Measurements from ENCODE around the gene BCL2L14. TPM values are rescaled to one million over a fixed set of nuclear protein-coding genes. Genes with fewer than 3 reads are reported as not detected.

Gene BCL2L14
- total RNA-seq, 1 experiment from 2014 or later, result not detected

- Histone ChIP-seq H3K9me2 (replicated peaks; ENCODE audit: low read length) (no peaks in the 10 kb centered on the region), H3K9ac (ENCODE audit: low read length) (no peak overlapping the region), H3K9me3 (ENCODE audit: low read length) (no peaks in the 10 kb centered on the region), H3K4me1 (ENCODE audit: insufficient read depth, low read length) (peaks cover 3% of the 10 kb centered on the region), H3K36me3 (ENCODE audit: low read depth, low read length) (no peaks in the 10 kb centered on the region), H3K27ac (ENCODE audit: low read length) (no peak overlapping the region), H3K27me3 (ENCODE audit: low read length) (no peaks in the 10 kb centered on the region), H2AFZ (ENCODE audit: low read length) (no peak overlapping the region), H3K4me3 (ENCODE audit: low read length) (no peak overlapping the region), H3K79me2 (ENCODE audit: low read length) (no peaks in the 10 kb centered on the region), H4K20me1 (ENCODE audit: low read length) (no peaks in the 10 kb centered on the region; the same call in 1 of the 2 replicates), H3K4me2 (ENCODE audit: low read length) (no peak overlapping the region), H3F3A (ENCODE audit: low read length, unreplicated experiment) (no peaks in the 10 kb centered on the region)
- no TSS peak for BruUV-seq (replicated peaks)
- POLR2A ChIA-PET (ENCODE audit: unreplicated experiment), result no interaction called here
- ATAC-seq (no peak), DNase-seq (no peak)
- intact Hi-C loops (cut with micrococcal nuclease), result no loop called here
- no peak for TF ChIP-seq EZH2phosphoT487 (IDR thresholded peaks at IDR 0.05; ENCODE audit: borderline replicate concordance, low read length)
- TF ChIP-seq CTCF (conservative IDR thresholded peaks at IDR 0.05; ENCODE audit: low read depth, low read length), result no peak
- no peak for TF ChIP-seq EZH2 (IDR thresholded peaks at IDR 0.05; ENCODE audit: low read length, unreplicated experiment)
- CTCF ChIA-PET, result no interaction called here
Observed at GRCh38 chr12:12087693-12088034, 16.9 kb downstream of the BCL2L14 start.

- ATAC-seq (no peak), DNase-seq (no peak)
- H3K27me3 ChIP-seq (ENCODE audit: low read length), result no peaks in the 10 kb centered on the region
- H3F3A ChIP-seq (ENCODE audit: low read length, unreplicated experiment), result no peaks in the 10 kb centered on the region
- CTCF ChIA-PET, result no interaction called here
- POLR2A ChIA-PET (ENCODE audit: unreplicated experiment), result interaction anchor here (0.6 kb wide), 1 partner anchor 139 kb away, joined by 4 read pairs; no protein-coding TSS in a partner anchor
- no peak overlapping the region for H3K4me3 ChIP-seq (ENCODE audit: low read length)
- no TSS peak for BruUV-seq (replicated peaks)
- peaks cover 8% of the 10 kb centered on the region for H3K4me1 ChIP-seq (ENCODE audit: insufficient read depth, low read length)
- intact Hi-C loops (cut with micrococcal nuclease), result no loop called here
- H2AFZ ChIP-seq (ENCODE audit: low read length), result no peak overlapping the region
- H3K27ac ChIP-seq (ENCODE audit: low read length), result no peak overlapping the region
- H3K36me3 ChIP-seq (ENCODE audit: low read depth, low read length), result no peaks in the 10 kb centered on the region
- TF ChIP-seq CTCF (conservative IDR thresholded peaks at IDR 0.05; ENCODE audit: low read depth, low read length) (no peak), EZH2 (IDR thresholded peaks at IDR 0.05; ENCODE audit: low read length, unreplicated experiment) (no peak), EZH2phosphoT487 (IDR thresholded peaks at IDR 0.05; ENCODE audit: borderline replicate concordance, low read length) (no peak)
- no peaks in the 10 kb centered on the region for H3K9me3 ChIP-seq (ENCODE audit: low read length)
- H3K4me2 ChIP-seq (ENCODE audit: low read length), result no peak overlapping the region
- H3K9me2 ChIP-seq (replicated peaks; ENCODE audit: low read length), result no peaks in the 10 kb centered on the region
- no peaks in the 10 kb centered on the region for H3K79me2 ChIP-seq (ENCODE audit: low read length)
- H4K20me1 ChIP-seq (ENCODE audit: low read length), result no peaks in the 10 kb centered on the region; the same call in 1 of the 2 replicates
- no peak overlapping the region for H3K9ac ChIP-seq (ENCODE audit: low read length)
Observed at GRCh38 chr12:12088147-12088546, 17.4 kb downstream of the BCL2L14 start.

GRCh38 chr12:12088761-12089160 is 18.0 kb downstream of the BCL2L14 start:
- no peak for DNase-seq
- no peak for ATAC-seq
- Histone ChIP-seq H3F3A (ENCODE audit: low read length, unreplicated experiment) (no peaks in the 10 kb centered on the region), H2AFZ (ENCODE audit: low read length) (no peak overlapping the region), H3K27me3 (ENCODE audit: low read length) (no peaks in the 10 kb centered on the region), H3K9me3 (ENCODE audit: low read length) (no peaks in the 10 kb centered on the region), H3K4me3 (ENCODE audit: low read length) (no peak overlapping the region), H3K4me2 (ENCODE audit: low read length) (no peak overlapping the region), H3K36me3 (ENCODE audit: low read depth, low read length) (no peaks in the 10 kb centered on the region), H3K4me1 (ENCODE audit: insufficient read depth, low read length) (peaks cover 10% of the 10 kb centered on the region), H3K27ac (ENCODE audit: low read length) (no peak overlapping the region), H3K79me2 (ENCODE audit: low read length) (no peaks in the 10 kb centered on the region), H4K20me1 (ENCODE audit: low read length) (no peaks in the 10 kb centered on the region; the same call in 1 of the 2 replicates), H3K9ac (ENCODE audit: low read length) (no peak overlapping the region), H3K9me2 (replicated peaks; ENCODE audit: low read length) (no peaks in the 10 kb centered on the region)
- POLR2A ChIA-PET (ENCODE audit: unreplicated experiment), result interaction anchor here (0.6 kb wide), 1 partner anchor 139 kb away, joined by 4 read pairs; no protein-coding TSS in a partner anchor
- intact Hi-C loops (cut with micrococcal nuclease), result no loop called here
- BruUV-seq (replicated peaks), result no TSS peak
- CTCF ChIA-PET, result no interaction called here
- TF ChIP-seq CTCF (conservative IDR thresholded peaks at IDR 0.05; ENCODE audit: low read depth, low read length), result no peak
- TF ChIP-seq EZH2phosphoT487 (IDR thresholded peaks at IDR 0.05; ENCODE audit: borderline replicate concordance, low read length), result no peak
